HuH-7 (cell line): ENCODE measurements around the gene SHC4.

Experiments used
- DNase-seq: peaks from one replicate; pipeline ENCODE4 v3.0.0; 2011; ENCODE audit warnings: low spot score

SHC4 gene

DNA sequence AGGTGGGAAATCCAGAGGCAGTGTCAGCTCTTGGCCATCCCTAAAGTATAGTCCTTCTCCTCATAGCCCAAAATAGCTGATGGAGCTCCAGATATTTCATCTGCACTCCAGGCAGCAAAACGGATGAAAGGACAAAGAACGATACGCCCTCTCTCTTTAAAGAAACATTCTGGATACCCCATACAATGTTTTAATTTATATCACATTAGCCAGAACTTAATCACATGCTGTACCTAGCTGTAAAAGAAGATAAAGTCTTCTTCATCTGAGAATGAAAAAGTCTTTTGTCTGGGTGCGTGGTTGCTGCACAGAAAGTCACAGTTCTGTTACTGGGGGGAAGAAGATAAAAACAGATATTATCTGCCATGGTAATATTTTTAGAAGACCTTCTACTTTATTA is 4.3 kb upstream of the SHC4 start:
- DNase-seq = no peak

DNA sequence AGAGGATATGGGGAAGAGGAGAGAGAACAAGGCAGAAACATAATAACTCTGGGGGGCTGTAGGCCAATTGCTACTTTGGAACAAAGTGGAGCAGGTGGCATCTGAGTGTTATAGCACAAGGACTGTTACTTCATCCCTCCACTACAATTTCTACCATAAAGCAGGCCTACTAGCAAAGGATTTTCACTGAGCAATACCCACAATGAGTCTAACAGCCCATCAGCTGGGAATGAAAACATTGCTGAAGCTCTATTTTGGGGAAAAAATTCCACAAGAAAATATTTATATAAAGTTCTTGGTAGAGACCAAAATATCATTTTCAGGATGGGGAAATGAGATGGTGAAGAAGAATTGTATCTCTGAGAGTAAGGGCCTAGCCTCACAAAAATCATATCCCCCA is 3.6 kb upstream of the SHC4 start:
- no peak for DNase-seq

DNA sequence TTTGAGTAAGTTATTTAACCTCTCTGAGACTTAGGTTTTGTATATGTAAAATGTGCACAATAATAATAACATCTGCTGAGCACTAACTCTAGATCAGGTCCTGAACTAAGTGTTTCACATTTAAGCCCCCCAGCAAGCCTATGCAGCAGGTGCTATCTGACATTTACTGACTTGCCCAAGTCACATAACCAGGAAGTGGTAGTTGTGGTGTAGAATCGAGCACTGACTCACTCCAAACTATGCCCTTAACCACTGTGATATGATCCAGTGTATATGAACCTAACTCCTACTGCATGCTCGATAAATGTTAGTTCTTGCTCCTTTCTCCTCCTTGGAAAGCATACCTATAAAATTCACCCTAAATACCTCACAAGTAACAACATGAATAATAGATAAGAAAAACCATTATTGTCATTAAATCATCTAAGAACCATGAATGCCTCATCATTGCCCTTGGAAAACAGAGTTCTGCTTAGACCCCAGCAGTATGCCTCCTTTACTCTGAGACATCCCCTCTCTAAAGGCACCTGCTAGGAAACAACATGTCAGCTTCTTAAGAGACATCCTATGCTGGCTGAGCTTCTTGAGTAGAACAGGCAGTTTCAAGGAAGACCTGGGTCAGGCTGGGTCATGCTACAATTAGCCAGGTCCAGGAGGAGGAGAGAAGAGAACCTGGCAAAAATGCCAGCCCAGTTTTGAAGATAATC is 3.0 kb upstream of the SHC4 start:
- no peak for DNase-seq

DNA sequence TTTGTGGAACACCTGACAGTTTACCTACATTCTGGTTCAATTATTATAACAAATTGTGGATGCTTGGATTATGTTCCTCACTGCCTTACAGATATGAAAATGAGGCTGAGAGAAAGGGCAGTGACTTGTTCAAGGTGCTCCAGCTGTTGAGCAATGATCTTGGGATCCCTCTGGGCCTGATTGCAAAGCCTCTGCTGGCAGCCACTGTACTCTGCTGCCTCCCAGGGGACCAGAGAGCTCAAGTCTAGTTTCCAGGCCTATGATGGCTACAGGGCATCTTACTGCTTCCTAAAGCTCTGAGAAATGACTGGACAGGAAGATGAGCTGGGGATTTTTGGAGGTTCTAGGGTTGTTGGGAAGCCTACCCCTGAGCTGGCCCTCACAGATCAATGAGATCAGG is 2.3 kb upstream of the SHC4 start:
- peak; percentile 39 for DNase-seq

GRCh38 chr15:48964898-48965297 is 1.2 kb upstream of the SHC4 start:
- DNase-seq = no peak

DNA sequence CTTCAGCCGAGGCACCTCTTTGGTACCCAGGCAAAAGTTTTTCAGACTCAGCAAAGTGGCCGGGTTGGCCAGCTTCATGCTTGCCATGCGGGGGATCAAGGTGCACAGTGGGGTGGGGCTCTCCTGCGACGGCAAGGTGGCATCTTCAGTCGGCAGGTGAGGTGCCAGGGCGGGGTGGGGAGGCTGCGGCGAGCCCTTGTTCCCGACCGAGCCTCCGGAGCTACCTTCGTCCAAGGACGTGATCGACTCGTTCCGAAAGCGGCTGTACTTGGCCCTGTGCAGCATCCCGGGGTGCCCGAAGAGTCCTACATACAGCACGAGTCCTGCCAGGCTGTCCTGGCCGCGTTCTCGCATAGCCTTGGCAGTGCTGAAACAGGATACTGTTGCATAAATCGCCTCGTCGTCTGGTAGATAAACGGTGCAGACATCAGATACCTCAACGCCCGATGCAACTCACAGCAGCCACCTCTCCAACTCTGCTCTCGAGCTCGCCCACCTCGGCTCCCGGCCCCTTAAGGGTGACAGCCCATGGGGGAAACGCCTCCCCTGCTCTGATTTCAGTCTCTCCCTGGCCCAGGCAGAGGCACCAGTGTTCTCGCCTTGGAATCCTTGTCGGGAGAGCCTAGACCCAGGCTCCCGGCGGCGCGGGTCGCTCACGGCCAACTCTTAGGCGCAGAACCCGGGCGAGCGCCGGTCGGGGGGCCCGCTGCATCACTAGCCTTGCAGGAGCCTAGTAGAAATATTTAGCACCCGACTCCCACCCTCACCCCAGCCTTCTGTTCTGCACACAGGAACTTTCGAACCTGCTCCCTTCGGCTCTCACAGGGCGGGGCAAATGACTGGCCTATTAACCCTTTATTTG is 826 bp downstream of the SHC4 start:
- no peak for DNase-seq

DNA sequence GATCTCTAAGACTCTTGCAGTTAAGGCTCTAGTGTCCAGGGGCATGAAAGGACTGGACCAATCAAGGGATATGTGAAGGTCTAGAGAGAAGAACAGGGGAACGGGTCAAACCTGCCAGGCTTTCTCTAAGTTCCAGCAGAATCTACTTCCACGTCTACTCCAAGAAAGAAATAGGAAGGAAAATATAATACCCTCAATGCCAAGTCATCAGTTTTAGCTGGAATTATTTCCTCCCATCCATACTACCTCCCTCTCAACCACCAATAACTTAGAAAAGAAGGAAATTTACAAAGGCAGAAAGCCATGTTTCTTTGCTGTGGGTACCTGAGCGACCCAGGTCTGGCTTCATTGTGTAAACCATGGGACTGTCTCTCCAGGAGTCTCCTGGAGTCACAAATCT is 7.8 kb downstream of the SHC4 start:
- DNase-seq = no peak

- DNase-seq = no peak
Measured at GRCh38 chr15:48955370-48955769, 8.3 kb downstream of the SHC4 start.

- DNase-seq = no peak
Measured at GRCh38 chr15:48954538-48954937, 9.2 kb downstream of the SHC4 start.

- no peak for DNase-seq
Measured at GRCh38 chr15:48946840-48947187, 16.9 kb downstream of the SHC4 start.

DNA sequence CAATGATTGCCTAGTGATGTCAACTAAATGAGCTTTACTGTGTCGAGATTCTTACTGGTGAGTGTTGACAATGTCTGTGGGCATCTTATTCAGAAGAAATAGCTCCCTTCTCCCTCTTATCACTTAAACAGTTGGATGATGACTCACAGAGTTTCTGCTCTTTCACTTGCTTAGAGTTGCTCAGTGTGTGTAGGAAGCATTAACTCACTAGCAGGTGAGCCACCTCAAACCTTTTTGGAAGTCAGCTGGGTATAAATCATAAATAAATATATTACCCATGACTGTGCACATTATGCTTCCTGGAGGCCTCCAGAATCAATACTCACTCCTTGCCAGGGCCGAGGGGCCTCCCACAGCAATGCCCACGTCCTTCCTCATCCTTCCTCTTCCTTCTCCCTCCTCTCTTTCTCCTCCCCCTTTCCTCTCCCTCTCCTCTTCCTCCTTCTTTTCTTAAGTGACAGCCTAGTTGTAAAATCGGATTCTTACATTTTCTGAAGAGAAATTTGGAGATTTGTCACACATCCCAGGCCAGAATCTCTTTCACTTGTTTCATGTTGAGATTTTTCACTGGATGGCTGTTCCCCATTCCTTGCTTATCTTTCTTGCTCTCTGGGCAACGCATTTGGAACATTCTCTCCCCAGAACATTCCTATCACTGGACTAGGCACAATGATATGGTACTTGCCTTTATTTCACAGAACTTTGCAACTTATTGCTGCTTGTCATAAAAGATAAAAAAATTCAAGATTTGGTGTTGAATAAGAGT is 17.5 kb downstream of the SHC4 start:
- no peak for DNase-seq

DNA sequence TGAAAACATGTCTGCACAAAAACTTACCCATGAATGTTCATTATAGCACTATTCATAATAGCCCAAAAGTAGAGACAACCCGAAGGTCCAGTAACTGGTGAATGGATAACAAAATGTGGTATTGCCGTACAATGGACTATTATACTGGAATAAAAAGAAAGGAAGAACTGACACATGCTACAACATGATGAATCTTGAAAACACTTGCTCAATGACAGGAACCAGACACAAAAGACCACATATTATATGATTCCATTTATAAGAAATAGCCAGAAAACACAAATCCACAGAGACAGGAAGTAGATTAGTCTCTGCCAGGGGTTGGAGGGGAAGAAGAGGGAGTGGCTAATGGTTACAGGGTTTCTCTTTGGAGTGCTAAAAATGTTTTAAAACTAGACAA is 18.3 kb downstream of the SHC4 start:
- no peak for DNase-seq

DNA sequence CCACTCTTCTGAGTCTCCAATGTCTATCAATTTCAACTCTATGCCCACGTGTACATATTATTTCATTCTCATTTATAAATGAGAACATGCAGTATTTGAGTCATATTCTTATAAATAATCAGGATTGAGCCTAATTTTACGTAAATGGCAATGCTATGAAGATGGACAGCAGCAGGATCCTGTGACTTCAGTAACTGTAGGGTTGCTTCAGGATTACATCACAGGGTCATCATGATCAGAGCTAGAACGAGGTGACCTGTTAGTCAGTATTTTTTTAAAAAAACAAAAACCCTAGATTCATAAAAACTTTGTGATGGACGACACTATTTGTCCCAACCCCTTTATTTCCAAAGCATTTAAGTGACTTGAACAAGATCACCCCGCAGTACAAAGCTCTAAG is 21.8 kb downstream of the SHC4 start:
- no peak for DNase-seq

DNA sequence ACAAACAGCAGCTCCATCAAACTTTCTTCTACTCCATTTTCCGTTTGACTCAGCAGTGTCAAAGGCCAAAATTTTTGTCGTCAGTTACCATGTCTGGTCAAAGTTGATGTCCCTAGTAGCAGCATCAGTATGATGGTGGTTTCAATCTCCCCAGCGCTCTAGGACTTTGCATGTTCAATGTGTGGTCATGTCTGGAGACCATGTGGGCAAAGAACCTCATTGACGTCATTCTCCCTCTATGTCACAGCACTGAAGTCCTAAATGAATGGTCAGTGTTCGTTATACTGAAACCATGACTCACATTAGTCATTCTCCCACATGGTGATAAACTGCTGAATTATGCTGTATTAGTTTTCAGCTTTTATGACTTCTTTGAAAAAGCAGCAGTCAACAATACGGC is 23.2 kb downstream of the SHC4 start:
- DNase-seq = no peak

DNA sequence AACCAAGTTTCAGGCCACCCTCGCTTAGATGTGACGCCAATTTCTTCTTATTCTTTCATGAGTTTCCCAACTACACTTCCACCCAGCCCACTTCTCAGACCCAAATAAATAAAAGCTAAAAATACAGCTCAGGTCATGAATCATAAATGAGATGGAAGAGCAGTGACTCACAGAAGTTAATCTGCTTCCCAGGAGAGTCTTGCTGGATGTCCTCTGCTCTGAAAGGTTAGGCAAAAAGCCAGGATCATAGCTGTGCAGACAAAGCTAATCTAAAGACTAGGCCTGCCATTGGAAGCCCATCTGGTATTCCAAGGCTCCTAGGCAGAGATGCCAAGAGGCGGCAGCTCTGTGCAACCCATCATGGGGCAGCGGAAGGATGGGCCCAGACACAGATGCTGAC is 24.1 kb downstream of the SHC4 start:
- no peak for DNase-seq

- no peak for DNase-seq
Measured at GRCh38 chr15:48937886-48938285, 25.8 kb downstream of the SHC4 start.

- DNase-seq = no peak
Measured at GRCh38 chr15:48936666-48937065, 27.1 kb downstream of the SHC4 start.

DNA sequence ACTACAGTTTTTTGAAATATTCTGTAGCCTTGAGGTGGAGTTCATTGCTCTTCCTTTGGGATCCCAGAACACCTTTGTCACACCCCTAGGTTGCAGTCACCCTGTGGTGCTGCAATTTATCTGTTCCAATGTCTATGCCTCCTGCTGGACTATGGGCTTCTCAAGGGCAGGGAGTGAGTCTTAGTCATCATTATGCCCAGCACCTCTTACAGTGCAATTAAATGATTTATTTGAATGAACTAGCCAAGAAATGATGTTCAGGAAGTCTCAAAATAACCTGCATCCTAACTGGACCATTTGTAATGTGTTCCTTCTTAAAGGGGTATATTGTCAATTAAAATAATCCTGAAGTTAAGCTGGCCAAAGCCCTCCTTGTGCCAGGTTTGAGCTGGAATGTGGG is 28.5 kb downstream of the SHC4 start:
- no peak for DNase-seq

GRCh38 chr15:48930735-48931134 is 33.0 kb downstream of the SHC4 start:
- DNase-seq = no peak

- no peak for DNase-seq
Measured at GRCh38 chr15:48929661-48930060, 34.1 kb downstream of the SHC4 start.

DNA sequence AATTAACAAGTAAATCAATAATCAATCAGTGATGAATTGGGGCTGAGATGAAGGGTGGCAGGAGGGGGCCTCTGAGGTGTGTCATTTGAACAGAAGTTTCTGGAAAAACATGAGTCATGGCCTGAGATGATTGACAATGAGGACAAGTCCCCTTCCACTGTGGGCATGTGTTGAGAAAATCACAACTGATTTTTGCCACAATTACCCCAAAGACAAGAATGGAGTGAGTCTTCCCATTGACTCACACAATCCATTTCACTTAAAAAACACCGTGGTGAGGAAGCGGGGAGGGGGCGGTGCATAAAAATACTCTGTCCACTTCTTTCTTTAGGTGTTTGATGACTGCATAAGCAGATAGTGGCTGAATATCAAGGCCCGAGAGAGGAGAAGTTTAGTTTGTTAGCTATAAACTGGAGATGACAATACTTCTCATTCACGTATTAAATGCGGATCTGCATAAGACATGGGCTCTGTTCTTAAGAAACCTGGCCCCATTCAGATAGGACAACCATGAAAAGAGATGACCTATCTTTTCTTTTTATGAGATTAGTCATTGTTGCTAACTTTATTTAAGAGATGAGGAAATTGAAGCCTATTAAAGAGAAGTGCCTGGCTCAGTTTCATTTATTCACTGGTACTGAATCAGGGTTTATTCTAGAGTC is 34.7 kb downstream of the SHC4 start:
- DNase-seq = no peak

DNA sequence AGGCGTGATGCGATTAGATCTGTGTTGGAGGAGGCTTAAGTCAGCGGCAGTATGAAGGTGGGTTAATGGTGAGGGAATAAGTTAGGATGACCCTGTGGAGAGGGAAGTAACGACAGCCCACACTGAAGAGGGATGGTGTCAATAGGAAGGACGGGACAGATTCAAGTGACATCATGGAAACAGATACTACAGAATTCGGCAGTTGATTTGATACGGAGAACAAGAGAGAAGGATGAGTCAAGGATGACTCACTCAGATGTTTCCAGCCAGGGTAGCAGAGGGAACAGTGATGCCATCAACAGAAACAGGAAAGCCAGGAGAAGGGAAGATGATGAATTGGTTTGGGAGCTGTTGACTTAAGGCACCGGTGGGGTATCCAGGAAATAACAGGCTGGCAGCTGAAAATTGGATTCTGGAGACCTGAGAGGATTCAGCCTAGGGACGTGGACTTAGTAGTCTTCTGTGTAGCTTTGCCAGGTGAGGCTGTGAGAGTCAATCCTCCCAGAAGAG is 38.0 kb downstream of the SHC4 start:
- DNase-seq = no peak
